HG03097 (cell line): ENCODE data around the gene RALGPS1.

Source experiments
- ATAC-seq: cut with Tn5 transposase; IDR thresholded peaks from one replicate; pipeline ENCODE4 v1.9.1; 2021; ENCODE audit not compliant: unreplicated experiment, low FRiP score

Gene RALGPS1

DNA sequence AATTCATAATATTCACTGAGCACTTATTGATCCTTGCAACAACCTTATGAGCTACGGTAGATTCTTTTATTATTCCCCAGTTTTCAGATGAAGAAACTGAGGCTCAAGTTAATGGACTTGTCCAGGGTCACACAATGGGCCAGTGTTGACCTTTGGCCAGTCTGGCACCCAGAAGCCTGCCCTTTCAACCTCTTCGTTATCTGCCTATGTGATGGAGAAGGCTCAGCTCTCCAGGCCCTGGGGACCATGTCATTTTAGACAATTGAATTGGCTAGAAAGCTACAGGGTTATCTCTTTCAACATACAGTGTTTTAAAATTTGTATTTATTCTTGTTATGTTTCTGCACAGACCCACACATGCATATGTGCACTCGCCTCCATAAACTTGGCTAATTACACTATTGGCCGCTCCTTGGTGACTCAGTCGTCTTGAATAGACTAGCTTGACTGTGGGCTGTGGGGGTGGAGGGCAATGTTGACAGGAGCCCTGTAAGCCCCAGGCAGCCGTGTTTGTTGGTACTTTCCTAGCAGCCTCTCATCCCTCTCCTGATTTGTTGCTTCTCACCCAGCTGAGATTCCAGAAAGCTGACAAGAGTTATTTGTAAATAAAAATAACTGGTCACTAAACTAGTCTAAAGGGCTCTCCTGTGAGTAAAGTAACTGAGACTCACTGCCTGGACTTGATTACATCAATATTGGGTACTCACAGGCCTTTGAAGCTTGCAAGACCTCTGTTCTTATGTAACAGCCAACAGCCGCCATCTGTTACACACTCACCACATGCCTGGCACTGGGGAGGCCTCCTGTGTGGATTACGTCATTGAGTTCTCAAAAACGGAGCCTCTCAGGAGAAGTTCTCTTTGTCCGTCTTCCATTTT lies 216.3 kb downstream of the RALGPS1 start:
- no peak for ATAC-seq

GRCh38 chr9:127131871-127132270 lies 217.3 kb downstream of the RALGPS1 start:
- ATAC-seq = no peak

GRCh38 chr9:127132375-127132774 lies 217.8 kb downstream of the RALGPS1 start:
- ATAC-seq = no peak

GRCh38 chr9:127132921-127133647 lies 218.5 kb downstream of the RALGPS1 start:
- no peak for ATAC-seq

DNA sequence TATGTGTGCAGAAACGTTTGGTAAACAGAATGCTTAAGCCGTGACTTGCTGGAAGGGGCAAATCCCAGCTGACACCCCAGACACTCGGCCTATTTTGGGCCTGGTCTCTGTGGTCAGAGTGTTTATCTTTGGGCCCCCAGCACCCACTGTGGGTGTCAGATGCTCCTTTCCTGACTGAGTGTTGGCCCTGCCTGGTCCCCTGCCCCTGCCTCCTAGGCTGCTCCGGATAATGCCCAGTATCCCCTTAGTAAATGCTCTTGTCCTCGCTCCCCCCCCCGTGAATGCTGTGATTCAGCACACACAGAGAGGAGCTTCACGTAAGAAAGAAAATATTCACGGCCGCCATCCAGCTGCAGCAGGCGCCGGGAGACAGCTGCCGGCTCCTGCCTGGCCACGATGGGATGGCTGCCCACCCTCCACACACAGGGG lies 219.2 kb downstream of the RALGPS1 start:
- no peak for ATAC-seq

DNA sequence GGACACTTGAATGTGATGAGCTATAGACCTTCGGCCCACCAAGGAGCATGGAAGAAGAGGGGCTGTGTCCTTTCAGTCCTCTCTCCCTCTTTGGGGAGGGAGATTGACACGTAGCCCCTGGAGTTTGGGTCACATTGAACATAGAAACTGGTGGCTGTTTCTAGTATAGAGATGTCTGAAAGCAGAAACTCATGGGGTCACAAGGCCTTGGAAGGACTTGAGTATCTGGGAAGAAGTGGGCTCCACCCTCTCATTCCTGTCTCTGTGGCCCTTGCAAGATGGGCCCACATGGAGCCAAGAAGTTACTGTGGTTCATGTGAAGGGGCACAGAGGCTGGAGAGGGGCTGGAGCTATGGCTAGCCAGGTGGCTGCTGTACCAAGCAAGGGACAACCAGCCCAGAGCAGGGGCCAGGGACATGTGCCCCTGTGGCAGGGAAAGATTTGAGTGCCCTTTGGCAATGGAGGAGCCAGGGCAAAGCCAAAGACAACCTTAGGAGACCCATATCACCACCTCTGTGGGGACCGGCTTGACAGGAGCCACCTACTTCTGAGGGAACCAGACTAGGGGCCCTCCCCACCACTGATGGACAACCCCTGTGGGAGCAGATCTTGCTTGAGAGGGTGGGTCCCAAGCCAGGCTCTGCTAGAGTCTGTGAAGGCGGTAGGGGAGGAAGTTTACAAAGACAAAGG lies 220.6 kb downstream of the RALGPS1 start:
- no peak for ATAC-seq

DNA sequence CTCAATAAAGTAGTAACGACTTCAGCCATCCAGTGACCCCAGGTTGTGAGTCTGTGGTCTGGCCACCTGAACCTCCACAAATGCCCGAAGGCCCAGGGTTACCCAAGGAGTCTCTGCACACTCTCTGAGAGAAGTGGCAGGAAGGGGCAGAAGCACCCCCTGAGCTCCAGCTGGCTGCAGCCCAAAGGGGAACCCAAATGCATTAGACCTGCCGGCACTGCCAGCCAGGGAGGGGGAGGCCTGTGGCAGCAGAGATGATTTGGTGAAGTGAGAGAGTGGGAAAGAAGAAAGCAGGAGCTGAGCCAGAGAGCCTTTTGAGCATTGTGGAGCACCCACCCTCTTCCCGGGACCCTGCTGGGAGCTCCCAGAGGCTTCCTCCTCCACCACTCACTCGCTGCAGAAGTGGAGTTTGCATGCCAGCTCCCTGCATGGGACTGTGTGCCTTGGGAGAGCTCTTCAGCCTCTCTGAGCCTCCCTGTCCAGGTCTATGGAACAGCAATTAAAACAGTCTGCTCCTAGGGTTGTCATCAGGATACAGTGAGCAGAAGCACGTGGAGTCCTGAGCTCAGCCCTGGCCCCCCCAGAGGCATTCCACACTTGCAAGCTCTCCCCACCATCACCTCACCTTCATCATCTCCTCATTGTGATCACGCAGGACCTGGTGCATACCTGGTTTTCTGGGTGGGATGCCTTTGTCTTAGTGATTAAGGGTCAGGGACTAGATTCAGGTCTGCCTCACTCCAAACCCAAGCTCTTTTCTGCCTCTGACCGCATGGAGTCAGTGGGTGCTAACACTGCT lies 221.7 kb downstream of the RALGPS1 start:
- ATAC-seq = no peak

GRCh38 chr9:127136880-127137639 lies 222.5 kb downstream of the RALGPS1 start:
- no peak for ATAC-seq

DNA sequence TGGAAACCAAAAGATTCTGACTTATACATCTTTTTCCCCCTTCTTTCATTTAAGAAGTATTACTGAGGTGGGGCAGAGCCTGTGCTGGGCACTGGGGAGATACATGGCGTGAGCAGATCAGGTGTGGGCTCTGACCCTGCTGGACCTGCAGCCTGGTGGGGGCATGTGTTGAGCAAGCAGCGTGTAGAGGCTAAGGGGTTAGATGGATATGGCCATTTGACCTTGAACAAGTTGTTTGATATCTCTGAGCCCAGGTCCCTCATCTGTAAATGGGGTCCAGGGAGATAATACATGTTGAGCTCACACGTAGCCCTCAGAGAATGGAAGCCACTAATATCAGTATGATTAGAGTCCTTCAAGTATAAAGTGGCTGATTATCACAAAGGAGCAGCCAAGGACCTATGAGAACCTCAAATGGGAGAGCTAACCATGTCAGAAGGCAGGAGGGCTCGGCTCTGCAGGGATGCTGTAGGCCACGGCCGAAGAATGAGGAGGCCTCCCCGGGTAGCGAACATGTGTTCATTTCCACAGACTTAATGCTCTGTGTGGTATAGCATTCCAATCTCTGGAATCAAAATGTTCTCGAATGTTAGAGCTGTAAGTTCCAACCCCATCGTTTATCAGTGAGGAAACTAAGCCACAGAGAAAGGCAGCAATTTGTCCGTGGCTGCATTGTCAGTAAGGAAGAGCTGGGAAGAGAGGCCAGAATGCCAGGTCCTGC lies 223.2 kb downstream of the RALGPS1 start:
- ATAC-seq = no peak

DNA sequence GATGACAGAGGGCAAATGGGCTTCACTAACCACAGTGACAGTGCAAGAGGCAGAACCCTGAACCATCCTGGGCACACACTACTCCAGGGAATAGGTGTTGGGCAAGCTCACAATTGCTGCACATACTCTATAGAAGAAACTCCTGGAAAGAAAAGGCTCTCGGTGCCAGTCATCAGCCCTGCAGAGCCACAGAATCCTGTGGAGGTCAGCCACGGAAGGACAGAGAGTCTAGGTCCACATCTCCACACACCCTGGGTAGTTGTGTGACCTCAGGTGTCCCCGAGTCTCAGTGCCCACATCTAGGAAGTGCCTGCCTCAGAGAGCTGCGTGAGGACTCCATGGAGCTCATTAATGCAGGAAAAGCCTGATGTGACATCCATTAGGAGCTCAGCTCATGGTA lies 223.9 kb downstream of the RALGPS1 start:
- ATAC-seq = no peak

- no peak for ATAC-seq
Observed at GRCh38 chr9:127139071-127139731, 224.6 kb downstream of the RALGPS1 start.

DNA sequence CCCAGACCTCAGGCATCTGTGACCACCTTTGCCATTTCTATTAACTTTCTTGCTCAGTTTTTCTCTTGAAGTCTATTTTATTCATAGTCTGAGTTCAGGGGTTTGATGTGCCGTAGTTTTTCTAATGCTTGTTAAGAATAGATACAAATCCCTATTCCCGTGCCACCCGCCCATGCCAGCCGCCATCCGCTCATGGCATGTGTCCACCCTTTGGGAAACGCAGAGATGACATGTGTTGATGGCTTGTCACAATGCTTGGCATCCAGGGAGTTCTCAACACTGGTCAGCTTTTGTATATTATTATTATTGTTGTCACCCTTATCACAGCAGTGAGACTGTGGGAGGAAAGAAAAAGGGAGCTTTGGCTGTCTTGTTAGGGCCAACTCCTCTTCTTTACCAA lies 225.2 kb downstream of the RALGPS1 start:
- no peak for ATAC-seq

DNA sequence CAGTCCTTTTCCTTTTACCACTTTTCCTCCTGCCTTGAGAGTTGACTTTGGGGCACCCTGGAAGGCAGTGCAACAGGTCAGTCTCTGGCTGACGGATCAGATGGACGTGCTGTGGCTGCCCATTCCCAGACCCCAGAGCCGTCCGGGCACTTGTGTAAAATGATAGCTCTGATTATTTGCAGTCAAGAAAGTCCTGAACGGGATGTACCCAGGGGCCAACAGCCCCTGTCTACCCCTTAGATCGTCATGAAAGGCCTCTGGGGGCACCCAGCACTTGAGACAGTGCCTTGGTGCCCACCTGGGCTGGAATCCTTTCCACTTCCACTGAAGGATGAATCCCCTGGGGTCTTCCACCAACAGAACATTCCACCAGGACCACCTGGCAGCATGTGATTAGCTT lies 225.6 kb downstream of the RALGPS1 start:
- no peak for ATAC-seq

DNA sequence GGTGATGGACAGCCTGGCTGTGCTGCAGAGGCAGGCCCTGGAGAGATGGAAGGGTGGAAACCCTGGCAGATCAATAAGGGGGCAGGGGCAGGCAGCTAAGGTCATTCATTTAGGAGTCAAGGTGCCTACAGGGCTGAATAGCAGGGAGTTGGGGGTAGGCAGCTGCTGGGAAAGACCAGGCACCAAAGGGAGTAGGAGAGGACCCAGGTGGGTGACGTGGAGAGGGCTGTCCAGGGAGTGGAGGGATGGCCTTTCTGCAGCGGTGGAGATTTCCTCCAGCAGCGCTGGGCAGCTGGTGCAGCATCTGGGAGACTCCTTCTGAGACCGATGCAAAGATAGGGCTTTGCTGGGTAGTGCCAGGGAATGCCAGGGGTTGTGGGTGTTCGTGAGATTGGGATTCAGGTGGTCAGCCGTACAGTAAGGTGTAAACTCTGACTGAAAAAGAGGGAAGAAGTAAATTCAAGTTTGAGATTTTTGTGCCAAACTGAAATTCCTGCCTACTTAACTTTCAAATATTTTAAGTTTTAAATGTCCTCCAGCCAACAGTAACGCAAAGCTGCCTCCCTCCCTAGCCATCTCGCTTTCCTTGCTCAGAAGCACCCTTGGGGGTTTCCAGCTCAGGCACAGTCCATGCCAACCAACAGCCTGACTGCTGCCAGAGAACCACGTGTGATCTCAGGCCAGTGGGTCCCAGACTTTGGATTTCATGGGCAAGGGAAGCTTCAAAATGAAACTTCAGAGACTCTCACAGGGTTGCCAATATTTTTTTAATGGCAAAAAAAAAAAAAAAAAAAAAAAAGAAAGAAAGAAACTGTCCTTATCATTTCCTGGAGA lies 226.5 kb downstream of the RALGPS1 start:
- ATAC-seq = no peak

GRCh38 chr9:127142291-127142690 lies 227.7 kb downstream of the RALGPS1 start:
- no peak for ATAC-seq

GRCh38 chr9:127142931-127143464 lies 228.4 kb downstream of the RALGPS1 start:
- no peak for ATAC-seq

- no peak for ATAC-seq
Observed at GRCh38 chr9:127143920-127144465, 229.4 kb downstream of the RALGPS1 start.
